AG09319 (cell line): ENCODE results near the gene POM121L2.

Source experiments
- DNase-seq: peaks from one replicate; pipeline ENCODE4 v3.0.0-alpha.2; 2010; ENCODE audit warnings: low read depth; ENCODE audit errors: extremely low read depth
- TF ChIP-seq, protein P1 (sequence below): IDR thresholded peaks from 2 replicates; pipeline ENCODE4 v1.5.1; 2011; ENCODE audit warnings: low read depth, mild to moderate bottlenecking, inconsistent platforms, low read length, moderate library complexity

POM121L2 gene

DNA sequence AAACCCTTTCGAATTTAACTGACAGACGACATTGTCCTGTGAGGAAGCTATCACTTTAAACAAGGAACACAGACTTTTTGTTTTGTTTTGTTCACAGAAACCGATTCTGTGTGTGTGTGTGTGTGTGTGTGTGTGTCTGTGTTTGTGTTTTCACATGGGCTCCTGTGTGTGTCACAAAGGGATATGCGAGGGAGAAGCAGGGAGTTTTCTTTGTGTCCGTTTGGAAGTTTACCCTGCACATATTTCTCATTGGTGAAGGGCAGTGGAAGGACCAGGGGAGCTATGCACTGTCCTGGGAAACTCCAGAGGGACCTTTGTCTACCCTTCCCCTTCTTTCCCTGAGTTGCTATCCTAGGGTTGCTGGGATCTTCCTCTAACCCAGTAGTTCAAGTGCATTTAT, 17.7 kb downstream of the POM121L2 start:
- TF ChIP-seq, protein P1, sequence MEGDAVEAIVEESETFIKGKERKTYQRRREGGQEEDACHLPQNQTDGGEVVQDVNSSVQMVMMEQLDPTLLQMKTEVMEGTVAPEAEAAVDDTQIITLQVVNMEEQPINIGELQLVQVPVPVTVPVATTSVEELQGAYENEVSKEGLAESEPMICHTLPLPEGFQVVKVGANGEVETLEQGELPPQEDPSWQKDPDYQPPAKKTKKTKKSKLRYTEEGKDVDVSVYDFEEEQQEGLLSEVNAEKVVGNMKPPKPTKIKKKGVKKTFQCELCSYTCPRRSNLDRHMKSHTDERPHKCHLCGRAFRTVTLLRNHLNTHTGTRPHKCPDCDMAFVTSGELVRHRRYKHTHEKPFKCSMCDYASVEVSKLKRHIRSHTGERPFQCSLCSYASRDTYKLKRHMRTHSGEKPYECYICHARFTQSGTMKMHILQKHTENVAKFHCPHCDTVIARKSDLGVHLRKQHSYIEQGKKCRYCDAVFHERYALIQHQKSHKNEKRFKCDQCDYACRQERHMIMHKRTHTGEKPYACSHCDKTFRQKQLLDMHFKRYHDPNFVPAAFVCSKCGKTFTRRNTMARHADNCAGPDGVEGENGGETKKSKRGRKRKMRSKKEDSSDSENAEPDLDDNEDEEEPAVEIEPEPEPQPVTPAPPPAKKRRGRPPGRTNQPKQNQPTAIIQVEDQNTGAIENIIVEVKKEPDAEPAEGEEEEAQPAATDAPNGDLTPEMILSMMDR = no peak
- DNase-seq = no peak

GRCh38 chr6:27293436-27294098, 18.5 kb downstream of the POM121L2 start:
- TF ChIP-seq, protein P1 = no peak
- no peak for DNase-seq

DNA sequence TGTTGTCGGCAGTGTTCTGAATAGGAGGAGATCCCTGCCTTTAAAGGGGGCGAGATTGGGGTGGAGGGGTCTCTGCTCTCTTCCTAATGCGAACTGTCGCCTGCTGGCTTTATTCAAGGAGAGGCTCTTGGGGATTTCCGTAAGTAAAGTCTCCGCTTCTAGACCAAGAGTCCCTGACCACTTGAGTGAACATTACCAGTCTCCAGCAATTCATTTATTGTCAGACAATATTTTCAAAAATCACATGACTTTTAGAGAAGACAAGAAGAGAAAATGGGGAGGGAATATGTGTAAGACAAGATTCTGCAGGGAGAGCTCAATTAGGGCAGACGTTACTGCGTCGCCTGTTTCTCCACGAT, 21.2 kb downstream of the POM121L2 start:
- TF ChIP-seq, protein P1 = no peak

GRCh38 chr6:27290065-27290849, 21.8 kb downstream of the POM121L2 start:
- DNase-seq = no peak
- TF ChIP-seq, protein P1 = no peak

More for the DNA sequence above, 21.2 kb downstream of the POM121L2 start:
- no peak for DNase-seq

GRCh38 chr6:27288136-27289044, 23.7 kb downstream of the POM121L2 start:
- no peak for DNase-seq
- TF ChIP-seq, protein P1 = no peak

DNA sequence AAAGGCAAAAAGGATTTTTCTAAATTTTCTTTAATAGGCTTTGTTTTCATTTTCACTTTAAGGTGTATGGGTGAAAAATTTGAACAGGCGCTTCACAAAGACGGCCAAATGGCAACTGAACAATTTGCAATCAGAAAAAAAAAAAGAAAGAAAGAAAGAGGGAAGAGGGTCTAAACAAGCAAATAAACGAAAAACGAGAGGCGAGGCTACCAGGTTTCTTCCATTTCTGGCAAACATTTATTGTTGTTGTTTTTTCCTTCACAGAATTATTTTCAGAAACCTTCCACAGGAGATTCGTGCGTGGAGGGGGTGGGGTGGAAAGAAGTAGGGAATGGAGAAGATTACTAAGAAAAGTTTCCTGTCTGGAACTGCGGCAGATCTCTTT, 24.3 kb downstream of the POM121L2 start:
- TF ChIP-seq, protein P1 = no peak

DNA sequence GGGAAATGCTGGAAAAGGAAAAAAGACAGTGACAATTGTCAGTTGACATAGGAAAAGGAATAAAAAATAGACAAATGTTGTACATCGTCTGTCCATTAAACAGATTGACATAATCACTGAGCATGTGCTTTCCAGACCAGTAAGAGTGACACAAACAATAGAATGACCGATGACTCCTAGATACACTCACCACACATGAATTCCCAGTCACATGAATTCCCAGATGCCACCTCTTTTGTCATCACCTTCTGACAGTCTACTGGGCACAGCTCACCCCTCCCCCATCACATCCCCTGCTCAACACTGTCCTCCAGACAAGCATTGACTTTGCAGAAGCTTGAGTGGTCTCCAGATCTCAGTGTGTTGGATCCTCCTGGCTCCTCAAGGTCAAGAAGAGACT, 25.9 kb downstream of the POM121L2 start:
- no peak for DNase-seq

More for the DNA sequence above, 24.3 kb downstream of the POM121L2 start:
- DNase-seq = no peak

More for the DNA sequence above, 25.9 kb downstream of the POM121L2 start:
- TF ChIP-seq, protein P1 = no peak
